ENCODE results near the gene TBX2.

DNA sequence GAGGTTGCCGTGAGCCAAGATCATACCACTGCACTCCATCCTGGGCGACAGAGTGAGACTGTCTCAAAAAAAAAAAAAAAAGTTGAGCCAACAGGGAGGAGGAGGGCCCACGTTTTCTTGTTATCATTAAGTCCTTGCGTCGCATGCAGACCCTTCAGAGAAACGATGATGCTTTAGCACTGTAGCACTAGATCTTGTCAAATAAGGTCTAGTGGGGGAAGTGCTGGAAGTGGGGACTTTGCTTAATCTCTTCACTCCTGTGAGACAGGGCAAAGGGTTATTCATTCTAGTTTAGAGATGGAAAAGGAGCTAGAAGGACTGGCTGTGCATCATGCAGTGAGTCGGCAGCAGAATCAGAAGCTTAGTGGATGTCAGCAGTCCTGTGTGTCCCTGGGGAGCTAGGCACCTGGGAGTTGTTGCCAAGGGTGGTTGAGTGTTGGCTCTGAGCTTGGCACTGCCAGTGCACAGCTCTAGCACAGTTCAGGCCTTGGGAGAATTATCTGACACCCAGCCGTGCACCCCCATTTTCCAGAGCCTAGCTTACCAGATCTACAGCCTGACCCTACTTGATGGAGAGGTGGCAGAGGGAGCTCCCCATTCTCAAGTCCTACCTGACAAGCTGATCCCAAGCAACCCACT lies 33.4 kb upstream of the TBX2 start:
- TF ChIP-seq, protein P1, sequence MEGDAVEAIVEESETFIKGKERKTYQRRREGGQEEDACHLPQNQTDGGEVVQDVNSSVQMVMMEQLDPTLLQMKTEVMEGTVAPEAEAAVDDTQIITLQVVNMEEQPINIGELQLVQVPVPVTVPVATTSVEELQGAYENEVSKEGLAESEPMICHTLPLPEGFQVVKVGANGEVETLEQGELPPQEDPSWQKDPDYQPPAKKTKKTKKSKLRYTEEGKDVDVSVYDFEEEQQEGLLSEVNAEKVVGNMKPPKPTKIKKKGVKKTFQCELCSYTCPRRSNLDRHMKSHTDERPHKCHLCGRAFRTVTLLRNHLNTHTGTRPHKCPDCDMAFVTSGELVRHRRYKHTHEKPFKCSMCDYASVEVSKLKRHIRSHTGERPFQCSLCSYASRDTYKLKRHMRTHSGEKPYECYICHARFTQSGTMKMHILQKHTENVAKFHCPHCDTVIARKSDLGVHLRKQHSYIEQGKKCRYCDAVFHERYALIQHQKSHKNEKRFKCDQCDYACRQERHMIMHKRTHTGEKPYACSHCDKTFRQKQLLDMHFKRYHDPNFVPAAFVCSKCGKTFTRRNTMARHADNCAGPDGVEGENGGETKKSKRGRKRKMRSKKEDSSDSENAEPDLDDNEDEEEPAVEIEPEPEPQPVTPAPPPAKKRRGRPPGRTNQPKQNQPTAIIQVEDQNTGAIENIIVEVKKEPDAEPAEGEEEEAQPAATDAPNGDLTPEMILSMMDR (IDR thresholded peaks at IDR 0.05): no peak
- TF ChIP-seq POLR2A (IDR thresholded peaks at IDR 0.05) (no peak), EP300 (IDR thresholded peaks at IDR 0.05) (no peak)
